MM.1S (cell line): ENCODE data around the gene WDFY3.

Experiments used
- DNase-seq: peaks from one replicate; pipeline ENCODE4 v3.0.0-alpha.2; 2015
- H2AFZ ChIP-seq: fragments of 300-600 bp; sonication (generic); 2 replicates; pipeline ENCODE4 v1.6.0; 2016; ENCODE audit warnings: antibody characterized with exemption, low read length
- H3F3A ChIP-seq: fragments of 300-600 bp; sonication (generic); 2 replicates; pipeline ENCODE4 v1.6.1; 2016; ENCODE audit warnings: mild to moderate bottlenecking, antibody characterized with exemption, low read length, moderate library complexity, mixed read lengths; ENCODE audit not compliant: insufficient read depth
- H3K27ac ChIP-seq: fragments of 300-600 bp; sonication (generic); 2 replicates; pipeline ENCODE4 v1.5.1; 2016; ENCODE audit warnings: mild to moderate bottlenecking, low read length
- H3K27me3 ChIP-seq: fragments of 300-600 bp; sonication (generic); replicated peaks from 2 replicates; pipeline ENCODE4 v1.6.0; 2016; ENCODE audit warnings: low read length; ENCODE audit not compliant: insufficient read depth
- H3K36me3 ChIP-seq: fragments of 300-600 bp; sonication (generic); replicated peaks from 2 replicates; pipeline ENCODE4 v1.6.1; 2016; ENCODE audit warnings: mild to moderate bottlenecking, low read length, mixed read lengths; ENCODE audit not compliant: insufficient read depth
- H3K4me1 ChIP-seq: fragments of 300-600 bp; sonication (generic); 2 replicates; pipeline ENCODE4 v1.6.1; 2016; ENCODE audit warnings: low read length, mixed read lengths
- H3K4me2 ChIP-seq: fragments of 300-600 bp; sonication (generic); 2 replicates; pipeline ENCODE4 v1.6.0; 2016; ENCODE audit warnings: low read depth, low read length
- H3K4me3 ChIP-seq: fragments of 300-600 bp; sonication (generic); 2 replicates; pipeline ENCODE4 v1.5.1; 2016; ENCODE audit warnings: low read length, mixed read lengths
- H3K79me2 ChIP-seq: fragments of 300-600 bp; sonication (generic); 2 replicates; pipeline ENCODE4 v1.6.1; 2016; ENCODE audit warnings: mixed run types, low read length, mixed read lengths
- H3K9ac ChIP-seq: fragments of 300-600 bp; sonication (generic); 2 replicates; pipeline ENCODE4 v1.6.1; 2016; ENCODE audit warnings: low read length, mixed read lengths
- H3K9me2 ChIP-seq: fragments of 300-600 bp; sonication (generic); replicated peaks from 2 replicates; pipeline ENCODE4 v1.6.1; 2016; ENCODE audit warnings: mild to moderate bottlenecking, low read length, mixed read lengths; ENCODE audit not compliant: insufficient read depth
- H3K9me3 ChIP-seq: fragments of 300-600 bp; sonication (generic); replicated peaks from 2 replicates; pipeline ENCODE4 v1.6.1; 2016; ENCODE audit warnings: mild to moderate bottlenecking, low read length, mixed read lengths; ENCODE audit not compliant: insufficient read depth
- H4K20me1 ChIP-seq: fragments of 300-600 bp; sonication (generic); 2 replicates; pipeline ENCODE4 v1.6.1; 2016; ENCODE audit warnings: mild to moderate bottlenecking, low read length, moderate library complexity, mixed read lengths; ENCODE audit not compliant: insufficient read depth
- EZH2 ChIP-seq: fragments of 300-600 bp; sonication (generic); optimal IDR thresholded peaks from 2 replicates; pipeline ENCODE3; 2017; ENCODE audit warnings: low read depth, mild to moderate bottlenecking, antibody characterized with exemption, low read length, mixed read lengths
- EZH2phosphoT487 ChIP-seq: fragments of 300-600 bp; sonication (generic); IDR thresholded peaks from 2 replicates; pipeline ENCODE4 v1.6.1; 2018; ENCODE audit warnings: antibody characterized with exemption, low read length
- TF ChIP-seq, protein P1 (sequence below): fragments of 300-600 bp; sonication (generic); IDR thresholded peaks from 2 replicates; pipeline ENCODE4 v1.5.1; 2016; ENCODE audit warnings: antibody characterized with exemption, low read length, mixed read lengths

Gene WDFY3

DNA sequence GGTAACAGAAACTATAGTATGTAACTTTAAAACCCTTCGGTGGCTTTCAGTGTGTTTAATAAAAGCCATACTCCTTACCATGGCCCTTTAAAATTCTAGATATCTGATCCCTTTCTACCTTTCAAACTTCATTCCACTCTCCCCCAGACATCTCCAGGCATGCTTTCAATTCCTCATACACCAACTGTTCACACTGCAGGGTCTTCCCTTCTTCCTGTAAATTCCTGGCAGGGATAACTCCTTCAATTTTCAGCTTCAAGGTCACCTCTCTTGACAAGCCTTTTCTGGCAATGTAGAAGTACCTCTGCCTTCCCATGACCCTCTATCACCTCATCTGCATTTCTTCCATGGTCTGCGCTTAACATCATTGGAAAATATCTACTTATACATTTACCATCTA, 60.8 kb downstream of the WDFY3 start:
- H3K9ac ChIP-seq, result no peak overlapping the region
- H3K27ac ChIP-seq, result no peak overlapping the region
- no peak overlapping the region for H3K4me3 ChIP-seq
- no peaks in the 10 kb centered on the region for H3K27me3 ChIP-seq
- no peak overlapping the region for H2AFZ ChIP-seq
- H3K36me3 ChIP-seq, result no peaks in the 10 kb centered on the region
- TF ChIP-seq EZH2 (no peak), EZH2phosphoT487 (no peak)
- TF ChIP-seq, protein P1, sequence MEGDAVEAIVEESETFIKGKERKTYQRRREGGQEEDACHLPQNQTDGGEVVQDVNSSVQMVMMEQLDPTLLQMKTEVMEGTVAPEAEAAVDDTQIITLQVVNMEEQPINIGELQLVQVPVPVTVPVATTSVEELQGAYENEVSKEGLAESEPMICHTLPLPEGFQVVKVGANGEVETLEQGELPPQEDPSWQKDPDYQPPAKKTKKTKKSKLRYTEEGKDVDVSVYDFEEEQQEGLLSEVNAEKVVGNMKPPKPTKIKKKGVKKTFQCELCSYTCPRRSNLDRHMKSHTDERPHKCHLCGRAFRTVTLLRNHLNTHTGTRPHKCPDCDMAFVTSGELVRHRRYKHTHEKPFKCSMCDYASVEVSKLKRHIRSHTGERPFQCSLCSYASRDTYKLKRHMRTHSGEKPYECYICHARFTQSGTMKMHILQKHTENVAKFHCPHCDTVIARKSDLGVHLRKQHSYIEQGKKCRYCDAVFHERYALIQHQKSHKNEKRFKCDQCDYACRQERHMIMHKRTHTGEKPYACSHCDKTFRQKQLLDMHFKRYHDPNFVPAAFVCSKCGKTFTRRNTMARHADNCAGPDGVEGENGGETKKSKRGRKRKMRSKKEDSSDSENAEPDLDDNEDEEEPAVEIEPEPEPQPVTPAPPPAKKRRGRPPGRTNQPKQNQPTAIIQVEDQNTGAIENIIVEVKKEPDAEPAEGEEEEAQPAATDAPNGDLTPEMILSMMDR, result no peak
- H3K4me2 ChIP-seq, result no peak overlapping the region
- H3K9me3 ChIP-seq, result no peaks in the 10 kb centered on the region
- no peaks in the 10 kb centered on the region for H3K4me1 ChIP-seq
- no peaks in the 10 kb centered on the region for H3F3A ChIP-seq
- H4K20me1 ChIP-seq, result no peaks in the 10 kb centered on the region
- DNase-seq, result no peak
- H3K9me2 ChIP-seq, result no peaks in the 10 kb centered on the region
- no peaks in the 10 kb centered on the region for H3K79me2 ChIP-seq

- Histone ChIP-seq H3K4me3 (no peak overlapping the region), H4K20me1 (no peaks in the 10 kb centered on the region), H3K4me2 (no peak overlapping the region), H3K27me3 (no peaks in the 10 kb centered on the region), H3K79me2 (no peaks in the 10 kb centered on the region), H3K9me3 (no peaks in the 10 kb centered on the region), H3K4me1 (no peaks in the 10 kb centered on the region), H3K36me3 (no peaks in the 10 kb centered on the region), H3K27ac (no peak overlapping the region), H3K9ac (no peak overlapping the region), H3K9me2 (no peaks in the 10 kb centered on the region), H2AFZ (no peak overlapping the region), H3F3A (no peaks in the 10 kb centered on the region)
- no peak for TF ChIP-seq EZH2phosphoT487
- TF ChIP-seq EZH2, result no peak
- TF ChIP-seq, protein P1, result no peak
- DNase-seq, result no peak
Measured at GRCh38 chr4:84901740-84902281, 64.7 kb downstream of the WDFY3 start.

GRCh38 chr4:84901173-84901572, 65.3 kb downstream of the WDFY3 start:
- Histone ChIP-seq H3K27me3 (no peaks in the 10 kb centered on the region), H4K20me1 (no peaks in the 10 kb centered on the region), H3K4me2 (no peak overlapping the region), H3K9me3 (no peaks in the 10 kb centered on the region), H2AFZ (no peak overlapping the region), H3K27ac (no peak overlapping the region), H3K9me2 (no peaks in the 10 kb centered on the region), H3K4me1 (no peaks in the 10 kb centered on the region), H3F3A (no peaks in the 10 kb centered on the region), H3K4me3 (no peak overlapping the region), H3K36me3 (no peaks in the 10 kb centered on the region), H3K9ac (no peak overlapping the region), H3K79me2 (no peaks in the 10 kb centered on the region)
- no peak for DNase-seq
- no peak for TF ChIP-seq EZH2
- TF ChIP-seq, protein P1, result no peak
- TF ChIP-seq EZH2phosphoT487, result no peak
